Astrocyte (in vitro differentiated cells and primary cell): ENCODE data around the gene NABP1. TPM values are rescaled to one million over a fixed set of nuclear protein-coding genes. Genes with fewer than 3 reads are reported as not detected.

Source experiments
- total RNA-seq: library from RNA; stranded (reverse); gene quantifications from 2 replicates; pipeline ENCODE4 v1.2.1, GENCODE V29; 2021

NABP1 gene
- total RNA-seq, 1 donor from 2014 or later: 213 TPM

Other genes with a start within 250 kb of the NABP1 start
- gene CAVIN2, start 169.0 kb downstream of the NABP1 start, total RNA-seq: 1.9 and 2.8 TPM in 2 replicates